ENCODE results near the gene DPCD.

Gene DPCD

GRCh38 chr10:101561068-101561915 is 26.8 kb upstream of the DPCD start:
- Histone ChIP-seq H3K9me3 (ENCODE audit: insufficient read depth, low read depth, low read length) (no peaks in the 10 kb centered on the region), H3K9ac (ENCODE audit: low read depth, low read length) (no peak overlapping the region), H3K4me1 (ENCODE audit: insufficient read depth, low read length) (no peaks in the 10 kb centered on the region; the same call in 1 of the 2 replicates), H3K27me3 (ENCODE audit: insufficient read depth, low read length) (peaks cover 20% of the 10 kb centered on the region), H3K36me3 (ENCODE audit: insufficient read depth, low read depth, low read length) (no peaks in the 10 kb centered on the region), H3K4me3 (ENCODE audit: low read length) (no peak overlapping the region), H3K27ac (ENCODE audit: low read length) (no peak overlapping the region)

GRCh38 chr10:101562231-101562630 is 25.9 kb upstream of the DPCD start:
- peaks cover 3% of the 10 kb centered on the region; the same call in 1 of the 2 replicates for H3K4me1 ChIP-seq (ENCODE audit: insufficient read depth, low read length)
- peaks cover 29% of the 10 kb centered on the region for H3K27me3 ChIP-seq (ENCODE audit: insufficient read depth, low read length)
- H3K27ac ChIP-seq (ENCODE audit: low read length) = no peak overlapping the region

GRCh38 chr10:101563007-101563406 is 25.1 kb upstream of the DPCD start:
- Histone ChIP-seq H3K4me1 (ENCODE audit: insufficient read depth, low read length) (peaks cover 3% of the 10 kb centered on the region; the same call in 1 of the 2 replicates), H3K4me3 (ENCODE audit: low read length) (no peak overlapping the region), H3K27ac (ENCODE audit: low read length) (no peak overlapping the region), H3K36me3 (ENCODE audit: insufficient read depth, low read depth, low read length) (no peaks in the 10 kb centered on the region), H3K9me3 (ENCODE audit: insufficient read depth, low read depth, low read length) (no peaks in the 10 kb centered on the region), H3K9ac (ENCODE audit: low read depth, low read length) (no peak overlapping the region), H3K27me3 (ENCODE audit: insufficient read depth, low read length) (peaks cover 37% of the 10 kb centered on the region)

More at GRCh38 chr10:101562231-101562630, 25.9 kb upstream of the DPCD start:
- no peaks in the 10 kb centered on the region for H3K9me3 ChIP-seq (ENCODE audit: insufficient read depth, low read depth, low read length)
- H3K4me3 ChIP-seq (ENCODE audit: low read length) = no peak overlapping the region
- H3K9ac ChIP-seq (ENCODE audit: low read depth, low read length) = no peak overlapping the region
- no peaks in the 10 kb centered on the region for H3K36me3 ChIP-seq (ENCODE audit: insufficient read depth, low read depth, low read length)

GRCh38 chr10:101563497-101564040 is 24.6 kb upstream of the DPCD start:
- Histone ChIP-seq H3K9me3 (ENCODE audit: insufficient read depth, low read depth, low read length) (no peaks in the 10 kb centered on the region), H3K36me3 (ENCODE audit: insufficient read depth, low read depth, low read length) (no peaks in the 10 kb centered on the region), H3K27ac (ENCODE audit: low read length) (no peak overlapping the region), H3K27me3 (ENCODE audit: insufficient read depth, low read length) (peaks cover 43% of the 10 kb centered on the region), H3K9ac (ENCODE audit: low read depth, low read length) (no peak overlapping the region), H3K4me1 (ENCODE audit: insufficient read depth, low read length) (peaks cover 3% of the 10 kb centered on the region; the same call in 1 of the 2 replicates), H3K4me3 (ENCODE audit: low read length) (no peak overlapping the region)

GRCh38 chr10:101564490-101564991 is 23.6 kb upstream of the DPCD start:
- H3K9ac ChIP-seq (ENCODE audit: low read depth, low read length) = no peak overlapping the region
- H3K27me3 ChIP-seq (ENCODE audit: insufficient read depth, low read length) = peaks cover 52% of the 10 kb centered on the region
- H3K27ac ChIP-seq (ENCODE audit: low read length) = no peak overlapping the region

GRCh38 chr10:101565370-101565900 is 22.7 kb upstream of the DPCD start:
- Histone ChIP-seq H3K27ac (ENCODE audit: low read length) (no peak overlapping the region), H3K27me3 (ENCODE audit: insufficient read depth, low read length) (peaks cover 60% of the 10 kb centered on the region), H3K9ac (ENCODE audit: low read depth, low read length) (no peak overlapping the region), H3K36me3 (ENCODE audit: insufficient read depth, low read depth, low read length) (no peaks in the 10 kb centered on the region), H3K4me1 (ENCODE audit: insufficient read depth, low read length) (peaks cover 3% of the 10 kb centered on the region; the same call in 1 of the 2 replicates), H3K9me3 (ENCODE audit: insufficient read depth, low read depth, low read length) (no peaks in the 10 kb centered on the region), H3K4me3 (ENCODE audit: low read length) (no peak overlapping the region)

More at GRCh38 chr10:101564490-101564991, 23.6 kb upstream of the DPCD start:
- Histone ChIP-seq H3K4me3 (ENCODE audit: low read length) (no peak overlapping the region), H3K4me1 (ENCODE audit: insufficient read depth, low read length) (peaks cover 3% of the 10 kb centered on the region; the same call in 1 of the 2 replicates), H3K36me3 (ENCODE audit: insufficient read depth, low read depth, low read length) (no peaks in the 10 kb centered on the region), H3K9me3 (ENCODE audit: insufficient read depth, low read depth, low read length) (no peaks in the 10 kb centered on the region)

GRCh38 chr10:101565936-101566332 is 22.2 kb upstream of the DPCD start:
- no peaks in the 10 kb centered on the region for H3K36me3 ChIP-seq (ENCODE audit: insufficient read depth, low read depth, low read length)
- no peaks in the 10 kb centered on the region for H3K9me3 ChIP-seq (ENCODE audit: insufficient read depth, low read depth, low read length)
- H3K4me3 ChIP-seq (ENCODE audit: low read length) = no peak overlapping the region
- H3K27ac ChIP-seq (ENCODE audit: low read length) = no peak overlapping the region
- peaks cover 65% of the 10 kb centered on the region for H3K27me3 ChIP-seq (ENCODE audit: insufficient read depth, low read length)
- peaks cover 6% of the 10 kb centered on the region; the same call in 1 of the 2 replicates for H3K4me1 ChIP-seq (ENCODE audit: insufficient read depth, low read length)
- H3K9ac ChIP-seq (ENCODE audit: low read depth, low read length) = no peak overlapping the region

- Histone ChIP-seq H3K27ac (ENCODE audit: low read length) (no peak overlapping the region), H3K9me3 (ENCODE audit: insufficient read depth, low read depth, low read length) (no peaks in the 10 kb centered on the region), H3K4me1 (ENCODE audit: insufficient read depth, low read length) (peaks cover 6% of the 10 kb centered on the region; the same call in 1 of the 2 replicates), H3K27me3 (ENCODE audit: insufficient read depth, low read length) (peaks cover 71% of the 10 kb centered on the region), H3K4me3 (ENCODE audit: low read length) (peak overlapping the region; percentile 30; the same call in 1 of the 2 replicates), H3K9ac (ENCODE audit: low read depth, low read length) (no peak overlapping the region), H3K36me3 (ENCODE audit: insufficient read depth, low read depth, low read length) (no peaks in the 10 kb centered on the region)
These were observed 21.6 kb upstream of the DPCD start for GRCh38 chr10:101566333-101567164.

GRCh38 chr10:101567165-101568006 is 20.7 kb upstream of the DPCD start:
- peaks cover 79% of the 10 kb centered on the region for H3K27me3 ChIP-seq (ENCODE audit: insufficient read depth, low read length)
- H3K27ac ChIP-seq (ENCODE audit: low read length) = no peak overlapping the region
- no peaks in the 10 kb centered on the region for H3K36me3 ChIP-seq (ENCODE audit: insufficient read depth, low read depth, low read length)
- peaks cover 6% of the 10 kb centered on the region; the same call in 1 of the 2 replicates for H3K4me1 ChIP-seq (ENCODE audit: insufficient read depth, low read length)
- no peak overlapping the region for H3K4me3 ChIP-seq (ENCODE audit: low read length)
- H3K9ac ChIP-seq (ENCODE audit: low read depth, low read length) = no peak overlapping the region
- no peaks in the 10 kb centered on the region for H3K9me3 ChIP-seq (ENCODE audit: insufficient read depth, low read depth, low read length)

GRCh38 chr10:101568054-101568745 is 19.9 kb upstream of the DPCD start:
- H3K27me3 ChIP-seq (ENCODE audit: insufficient read depth, low read length) = peaks cover 84% of the 10 kb centered on the region
- H3K9me3 ChIP-seq (ENCODE audit: insufficient read depth, low read depth, low read length) = 0 out of 2 replicates have a peak, but pooled peaks cover 7% of the 10 kb centered on the region
- H3K4me1 ChIP-seq (ENCODE audit: insufficient read depth, low read length) = peaks cover 6% of the 10 kb centered on the region; the same call in 1 of the 2 replicates
- no peak overlapping the region for H3K9ac ChIP-seq (ENCODE audit: low read depth, low read length)
- H3K4me3 ChIP-seq (ENCODE audit: low read length) = no peak overlapping the region
- no peak overlapping the region for H3K27ac ChIP-seq (ENCODE audit: low read length)
- no peaks in the 10 kb centered on the region for H3K36me3 ChIP-seq (ENCODE audit: insufficient read depth, low read depth, low read length)

Data from iPS-20b (cell line).